Tibial nerve (tissue), 4 donors: ENCODE data around the gene MPHOSPH10. TPM values are rescaled to one million over a fixed set of nuclear protein-coding genes. Genes with fewer than 3 reads are reported as not detected.

ENCODE experiments used
- DNase-seq, 2 donors: peaks; one replicate each; pipeline ENCODE4 v3.0.0-alpha.2; 2019; ENCODE audit warnings: low spot score in 2 of 2
- H3K27ac ChIP-seq, 4 donors: fragments of 200-600 bp; sonication (generic) in 3 of 4; one replicate each; pipeline ENCODE4 v1.5.1; 2017 to 2019; ENCODE audit warnings: mild to moderate bottlenecking in 1 of 4
- H3K27me3 ChIP-seq, 2 donors: fragments of 200-600 bp; sonication (generic) in 1 of 2; one replicate each; pipeline versions ENCODE4 v1.5.1 to v1.6.0; 2017 to 2019
- H3K36me3 ChIP-seq, 3 donors: fragments of 200-600 bp; sonication (generic); one replicate each; pipeline ENCODE4 v1.5.1; 2018 to 2019
- H3K4me1 ChIP-seq, 4 donors: fragments of 200-600 bp; sonication (generic) in 3 of 4; one replicate each; pipeline ENCODE4 v1.5.1; 2017 to 2019
- H3K4me3 ChIP-seq, 4 donors: fragments of 200-600 bp; sonication (generic) in 3 of 4; one replicate each; pipeline ENCODE4 v1.5.1; 2017 to 2019; ENCODE audit warnings: mild to moderate bottlenecking in 1 of 4, moderate library complexity in 1 of 4
- H3K9me3 ChIP-seq, 4 donors: fragments of 200-600 bp; sonication (generic) in 3 of 4; one replicate each; pipeline ENCODE4 v1.5.1; 2017 to 2019
- CTCF ChIP-seq, 5 experiments: fragments of 200-600 bp in 3 of 5; fragments of 450-650 bp in 2 of 5; sonication (generic) in 3 of 5; IDR thresholded peaks; one replicate each; pipeline ENCODE4 v1.5.1; 2016 to 2019; ENCODE audit warnings: antibody characterized with exemption in 5 of 5, mild to moderate bottlenecking in 3 of 5, moderate library complexity in 2 of 5
- EP300 ChIP-seq, 2 donors: sonication (generic); formaldehyde crosslinking; IDR thresholded peaks; one replicate each; pipeline ENCODE4 v1.6.1; 2017; ENCODE audit warnings: antibody characterized with exemption in 2 of 2, mild to moderate bottlenecking in 1 of 2
- POLR2A ChIP-seq, 2 donors: fragments of 450-650 bp; IDR thresholded peaks; one replicate each; pipeline ENCODE4 v1.6.1; 2017; ENCODE audit warnings: antibody characterized with exemption in 2 of 2, mild to moderate bottlenecking in 2 of 2, moderate library complexity in 2 of 2
- WGBS, 2 donors: methylation state at CpG; one replicate each; pipeline ENCODE4 v1.1.5; 2018; 5-methylcytosine and 5-hydroxymethylcytosine counted together
- total RNA-seq, 4 donors: library from RNA; depleted of rRNA; stranded (reverse); fragments of >200 nt; gene quantifications; one replicate each; pipeline ENCODE4 v1.1.0, GENCODE V29; 2016

Gene MPHOSPH10
- total RNA-seq, 4 donors from 2014 or later: 15.3 to 30.8 (median 16.6) TPM

GRCh38 chr2:71143782-71144181, 13.3 kb downstream of the MPHOSPH10 start:
- no peak for DNase-seq
- H3K9me3 ChIP-seq: no peaks in the 10 kb centered on the region
- H3K4me1 ChIP-seq: no peaks in the 10 kb centered on the region
- no peaks in the 10 kb centered on the region for H3K27me3 ChIP-seq
- 92 to 98% methylated on average over 3 of the region's 3 CpGs for WGBS, 2 donors
- no peak overlapping the region for H3K27ac ChIP-seq
- H3K36me3 ChIP-seq: peaks cover 0 to 100% (median 56%) of the 10 kb centered on the region in 3 donors
- no peak overlapping the region for H3K4me3 ChIP-seq
- TF ChIP-seq CTCF (IDR thresholded peaks at IDR 0.05): no peak

- Histone ChIP-seq H3K27me3 (no peaks in the 10 kb centered on the region), H3K9me3 (no peaks in the 10 kb centered on the region), H3K4me3 (no peak overlapping the region), H3K27ac (no peak overlapping the region), H3K4me1 (no peaks in the 10 kb centered on the region), H3K36me3 (peaks cover 3 to 77% (median 39%) of the 10 kb centered on the region in 3 donors)
- no peak for TF ChIP-seq CTCF (IDR thresholded peaks at IDR 0.05)
- no peak for TF ChIP-seq POLR2A (IDR thresholded peaks at IDR 0.05)
- TF ChIP-seq EP300 (IDR thresholded peaks at IDR 0.05): no peak
- DNase-seq: no peak
- WGBS, 2 donors: 85 to 91% methylated on average over 2 of the region's 2 CpGs
Measured at GRCh38 chr2:71148506-71149063, 18.2 kb downstream of the MPHOSPH10 start.

DNA sequence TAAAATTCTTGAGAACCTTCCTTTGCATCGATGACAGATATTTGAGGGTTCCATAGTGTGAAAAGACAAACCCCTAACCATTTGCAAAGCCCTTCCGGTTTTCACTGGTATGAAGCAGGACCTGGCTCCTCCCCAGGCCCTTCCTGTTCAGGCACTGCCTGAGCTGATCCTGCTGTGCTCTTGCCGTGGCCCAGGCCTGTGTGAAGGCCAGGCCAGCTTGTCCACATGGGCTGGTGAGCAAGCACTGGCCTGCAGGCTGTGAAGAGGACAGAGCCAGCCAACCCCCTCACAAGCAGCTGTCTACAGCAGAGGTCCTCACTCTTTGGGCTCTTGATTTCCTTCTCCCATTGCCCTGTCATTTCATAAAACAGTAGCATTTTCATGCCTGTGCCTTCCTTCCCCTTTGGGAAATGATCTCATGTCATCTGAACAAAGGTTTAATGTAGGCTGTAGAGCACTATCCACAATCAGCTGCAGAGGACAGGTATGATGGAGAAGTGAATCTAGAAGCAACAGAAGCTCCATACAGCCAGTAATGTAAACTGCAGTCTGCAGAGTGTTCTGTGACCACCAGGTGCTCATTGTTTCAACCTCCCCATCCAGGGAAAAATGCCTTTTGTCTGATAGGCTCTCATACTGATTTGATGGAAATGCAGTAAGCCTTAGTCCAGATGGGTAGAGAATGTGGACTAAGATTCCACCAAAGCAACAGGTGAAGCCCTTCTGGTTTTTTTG, 19.8 kb downstream of the MPHOSPH10 start:
- no peaks in the 10 kb centered on the region for H3K4me1 ChIP-seq
- 59 to 62% methylated on average over 3 of the region's 3 CpGs for WGBS, 2 donors
- no peak overlapping the region for H3K27ac ChIP-seq
- TF ChIP-seq CTCF (IDR thresholded peaks at IDR 0.05) (no peak), POLR2A (IDR thresholded peaks at IDR 0.05) (no peak), EP300 (IDR thresholded peaks at IDR 0.05) (no peak)
- no peaks in the 10 kb centered on the region for H3K27me3 ChIP-seq
- H3K36me3 ChIP-seq: peaks cover 3 to 60% (median 26%) of the 10 kb centered on the region in 3 donors
- DNase-seq: no peak
- H3K9me3 ChIP-seq: no peaks in the 10 kb centered on the region
- H3K4me3 ChIP-seq: no peak overlapping the region

DNA sequence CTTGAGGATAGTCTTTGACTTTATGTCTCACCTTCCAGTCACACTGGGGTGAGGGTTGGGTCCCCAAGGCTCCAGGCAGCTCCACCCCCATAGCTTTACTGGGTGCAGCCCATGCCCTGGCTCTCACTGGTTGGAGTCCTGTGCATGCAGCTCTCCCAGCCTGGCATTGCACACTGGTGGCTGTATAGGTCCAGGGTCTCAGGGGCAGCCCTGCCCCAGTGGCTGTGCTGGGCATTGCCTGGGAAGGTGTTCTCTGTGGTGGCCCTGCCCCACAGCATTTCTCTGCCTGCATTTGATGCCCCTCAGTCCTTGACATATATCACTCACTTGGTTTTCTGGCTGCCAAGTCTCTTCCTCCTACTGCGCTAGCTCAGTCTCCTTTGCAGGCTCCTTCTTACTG, 21.2 kb downstream of the MPHOSPH10 start:
- no peaks in the 10 kb centered on the region for H3K4me1 ChIP-seq
- WGBS, 2 donors: 91% methylated on average over 1 of the region's 1 CpG
- H3K27ac ChIP-seq: no peak overlapping the region
- no peak for DNase-seq
- H3K27me3 ChIP-seq: no peaks in the 10 kb centered on the region
- no peak overlapping the region for H3K4me3 ChIP-seq
- peaks cover 3 to 46% (median 19%) of the 10 kb centered on the region in 3 donors for H3K36me3 ChIP-seq
- no peak for TF ChIP-seq CTCF (IDR thresholded peaks at IDR 0.05)
- TF ChIP-seq POLR2A (IDR thresholded peaks at IDR 0.05): no peak
- TF ChIP-seq EP300 (IDR thresholded peaks at IDR 0.05): no peak
- no peaks in the 10 kb centered on the region for H3K9me3 ChIP-seq

GRCh38 chr2:71153585-71154224, 23.3 kb downstream of the MPHOSPH10 start:
- H3K9me3 ChIP-seq: no peaks in the 10 kb centered on the region
- TF ChIP-seq POLR2A (IDR thresholded peaks at IDR 0.05): no peak
- TF ChIP-seq EP300 (IDR thresholded peaks at IDR 0.05): no peak
- no peak for TF ChIP-seq CTCF (IDR thresholded peaks at IDR 0.05)
- H3K27ac ChIP-seq: no peak overlapping the region
- H3K36me3 ChIP-seq: peaks cover under 1 to 25% (median 3%) of the 10 kb centered on the region in 3 donors
- no peak for DNase-seq
- WGBS, 2 donors: 62 to 65% methylated on average over 11 of the region's 11 CpGs
- H3K4me3 ChIP-seq: no peak overlapping the region
- peaks cover 0 to 8% (median 2%) of the 10 kb centered on the region in 4 donors for H3K4me1 ChIP-seq
- H3K27me3 ChIP-seq: no peaks in the 10 kb centered on the region
